H1 (cell line): Measurements from ENCODE around the gene NAV2. TPM values are rescaled to one million over a fixed set of nuclear protein-coding genes. Genes with fewer than 3 reads are reported as not detected.

Experiments used
- CTCF ChIA-PET: fragments of 300-600 bp; sonication (Branson Sonifier 250); formaldehyde crosslinking; loops from one replicate; lab custom pipeline; 2021; ENCODE audit not compliant: partially characterized antibody; lab: Charles Lee
- POLR2A ChIA-PET: fragments of 300-600 bp; sonication (Branson Sonifier 250); formaldehyde crosslinking; loops from one replicate; lab custom pipeline; 2021; ENCODE audit warnings: inconsistent platforms; ENCODE audit not compliant: partially characterized antibody; lab: Charles Lee
- DNase-seq, 2 experiments: peaks; one replicate each; pipeline versions ENCODE4 v3.0.0 to v3.0.0-alpha.2; 2010 to 2022; ENCODE audit warnings: low spot score in 2 of 2, low read depth in 1 of 2, mixed read lengths in 1 of 2
- FAIRE-seq: peaks from 2 replicates; lab custom pipeline; 2011; peaks lifted over from hg19 to GRCh38; lab: Jason Lieb, UNC
- H2AFZ ChIP-seq: 2 replicates; pipeline ENCODE4 v1.8.1; 2012; ENCODE audit warnings: low read length, inconsistent platforms
- H2AK5ac ChIP-seq: 2 replicates; pipeline ENCODE4 v1.6.1; 2013; ENCODE audit warnings: low read depth, low read length
- H2BK120ac ChIP-seq: replicated peaks from 2 replicates; pipeline ENCODE3; 2013; ENCODE audit warnings: low read depth, low read length, inconsistent platforms
- H2BK12ac ChIP-seq: 2 replicates; pipeline ENCODE4 v1.6.1; 2013; ENCODE audit warnings: low read depth, low read length
- H2BK15ac ChIP-seq: 2 replicates; pipeline ENCODE4 v1.6.1; 2013; ENCODE audit warnings: low read length
- H2BK20ac ChIP-seq: 2 replicates; pipeline ENCODE4 v1.6.1; 2013; ENCODE audit warnings: low read length
- H2BK5ac ChIP-seq: 2 replicates; pipeline ENCODE4 v1.6.1; 2013; ENCODE audit warnings: low read depth, low read length
- H3K14ac ChIP-seq: 2 replicates; pipeline ENCODE4 v1.6.1; 2013; ENCODE audit warnings: inconsistent platforms; ENCODE audit not compliant: insufficient read length
- H3K18ac ChIP-seq: 2 replicates; pipeline ENCODE4 v1.6.1; 2013; ENCODE audit warnings: low read length; ENCODE audit errors: extremely low read depth
- H3K23ac ChIP-seq: 2 replicates; pipeline ENCODE4 v1.6.1; 2013; ENCODE audit warnings: inconsistent platforms; ENCODE audit not compliant: insufficient read length
- H3K23me2 ChIP-seq: 2 replicates; pipeline ENCODE4 v1.6.1; 2013; ENCODE audit warnings: low read depth, low read length
- H3K27ac ChIP-seq: 2 replicates; pipeline ENCODE4 v1.6.1; 2011; ENCODE audit warnings: low read depth, low read length, inconsistent platforms
- H3K27me3 ChIP-seq, 4 experiments: replicated peaks in 1 of 4; 1 replicate in 1 of 4; 2 replicates in 3 of 4; pipeline versions ENCODE4 v1.6.1 to v1.8.1; 2011 to 2013; ENCODE audit warnings: low read length in 3 of 4, mild to moderate bottlenecking in 3 of 4, inconsistent platforms in 2 of 4, mixed read lengths in 2 of 4, moderate library complexity in 1 of 4; ENCODE audit not compliant: control insufficient read depth in 3 of 4, insufficient read depth in 3 of 4; ENCODE audit errors: extremely low read depth in 1 of 4
- H3K36me3 ChIP-seq, 4 experiments: 2 replicates each; pipeline versions ENCODE4 v1.6.1 to v1.8.1; 2011 to 2013; ENCODE audit warnings: mild to moderate bottlenecking in 4 of 4, low read length in 3 of 4, moderate library complexity in 2 of 4, control low read depth in 1 of 4, inconsistent platforms in 1 of 4; ENCODE audit not compliant: insufficient read depth in 4 of 4, control insufficient read depth in 2 of 4
- H3K4ac ChIP-seq: replicated peaks from 2 replicates; pipeline ENCODE3; 2013; ENCODE audit warnings: low read length, low read depth, mixed read lengths, inconsistent platforms; ENCODE audit not compliant: insufficient read length
- H3K4me1 ChIP-seq, 4 experiments: replicated peaks in 1 of 4; 1 replicate in 1 of 4; 2 replicates in 3 of 4; pipeline versions ENCODE4 v1.6.1 to v1.8.1; 2011 to 2013; ENCODE audit warnings: low read length in 3 of 4, inconsistent platforms in 2 of 4, mixed read lengths in 1 of 4; ENCODE audit not compliant: insufficient read depth in 4 of 4, control insufficient read depth in 3 of 4
- H3K4me2 ChIP-seq, 2 experiments: 2 replicates each; pipeline versions ENCODE4 v1.6.1 to v1.8.1; 2011 to 2013; ENCODE audit warnings: low read depth in 2 of 2, low read length in 2 of 2, control low read depth in 1 of 2, inconsistent platforms in 1 of 2, mild to moderate bottlenecking in 1 of 2; ENCODE audit not compliant: insufficient read depth in 1 of 2
- H3K4me3 ChIP-seq, 4 experiments: fragments of 200-600, 300-600 bp in 1 of 4; sonication (generic), shearing (Covaris generic), sonication (Bioruptor Twin) in 1 of 4; 2 replicates each; pipeline versions ENCODE4 v1.5.1 to v1.8.1; 2011 to 2016; ENCODE audit warnings: low read length in 4 of 4, low read depth in 3 of 4, control low read depth in 2 of 4, inconsistent platforms in 2 of 4, mild to moderate bottlenecking in 2 of 4, mixed read lengths in 1 of 4, moderate library complexity in 1 of 4; ENCODE audit not compliant: insufficient read depth in 2 of 4; ENCODE audit errors: extremely low read depth in 1 of 4
- H3K56ac ChIP-seq: replicated peaks from 2 replicates; pipeline ENCODE3; 2013; ENCODE audit warnings: low read depth, mild to moderate bottlenecking, mixed read lengths, low read length, inconsistent platforms; ENCODE audit not compliant: insufficient read length
- H3K79me1 ChIP-seq: 2 replicates; pipeline ENCODE4 v1.6.1; 2013; ENCODE audit warnings: low read depth, low read length, control low read depth
- H3K79me2 ChIP-seq, 2 experiments: 2 replicates each; pipeline versions ENCODE4 v1.6.1 to v1.8.1; 2012 to 2013; ENCODE audit warnings: low read length in 2 of 2, mild to moderate bottlenecking in 2 of 2, inconsistent platforms in 1 of 2; ENCODE audit not compliant: insufficient read depth in 2 of 2, control insufficient read depth in 1 of 2
- H3K9ac ChIP-seq, 4 experiments: replicated peaks in 1 of 4; 1 replicate in 1 of 4; 2 replicates in 3 of 4; pipeline versions ENCODE4 v1.6.1 to v1.8.1; 2011 to 2013; ENCODE audit warnings: low read depth in 3 of 4, low read length in 3 of 4, control low read depth in 2 of 4, mild to moderate bottlenecking in 2 of 4, moderate library complexity in 2 of 4, inconsistent platforms in 1 of 4; ENCODE audit errors: extremely low read depth in 1 of 4
- H3K9me3 ChIP-seq, 2 experiments: 2 replicates each; pipeline versions ENCODE4 v1.6.1 to v1.8.1; 2012 to 2013; ENCODE audit warnings: mild to moderate bottlenecking in 2 of 2, moderate library complexity in 2 of 2, control low read depth in 1 of 2, inconsistent platforms in 1 of 2, low read depth in 1 of 2, low read length in 1 of 2, mixed read lengths in 1 of 2; ENCODE audit not compliant: insufficient read depth in 2 of 2
- H4K20me1 ChIP-seq, 2 experiments: replicated peaks in 1 of 2; 2 replicates each; pipeline versions ENCODE3 to v1.8.1; 2011 to 2013; ENCODE audit warnings: inconsistent platforms in 2 of 2, low read length in 2 of 2, mild to moderate bottlenecking in 1 of 2; ENCODE audit not compliant: insufficient read depth in 2 of 2, control insufficient read depth in 1 of 2
- H4K5ac ChIP-seq: 2 replicates; pipeline ENCODE4 v1.6.1; 2013; ENCODE audit warnings: low read length, low read depth, mixed read lengths, inconsistent platforms; ENCODE audit not compliant: insufficient read length
- H4K8ac ChIP-seq: 2 replicates; pipeline ENCODE4 v1.8.0; 2013; ENCODE audit warnings: mild to moderate bottlenecking, moderate library complexity, low read length, inconsistent platforms; ENCODE audit not compliant: insufficient read depth; ENCODE audit errors: extremely low read depth
- H4K91ac ChIP-seq: replicated peaks from 2 replicates; pipeline ENCODE3; 2013; ENCODE audit warnings: low read length, mixed read lengths, inconsistent platforms; ENCODE audit not compliant: insufficient read length
- BACH1 ChIP-seq: IDR thresholded peaks from 2 replicates; pipeline ENCODE4 v1.6.1; 2012; ENCODE audit warnings: low read length, improper control_type of control experiment
- CBX8 ChIP-seq: fragments of 300-800, 300-1000 bp; sonication (generic); IDR thresholded peaks from 2 replicates; pipeline ENCODE4 v1.7.1; 2016; ENCODE audit warnings: low read depth, low read length, borderline replicate concordance
- CTCF ChIP-seq, 3 experiments: IDR thresholded peaks; 1 replicate in 2 of 3; 2 replicates in 1 of 3; pipeline versions ENCODE4 v1.5.1 to v1.6.1; 2011; ENCODE audit warnings: low read length in 3 of 3, mild to moderate bottlenecking in 3 of 3, inconsistent platforms in 2 of 3, low read depth in 1 of 3, moderate library complexity in 1 of 3; ENCODE audit not compliant: insufficient read depth in 1 of 3; ENCODE audit errors: control extremely low read depth in 1 of 3
- GTF2F1 ChIP-seq: IDR thresholded peaks from 2 replicates; pipeline ENCODE4 v1.6.1; 2012; ENCODE audit warnings: low read depth, low read length, improper control_type of control experiment, borderline replicate concordance
- NANOG ChIP-seq: IDR thresholded peaks from 2 replicates; pipeline ENCODE4 v1.6.1; 2011; ENCODE audit warnings: low read length, low read depth, mild to moderate bottlenecking, inconsistent platforms; ENCODE audit not compliant: insufficient read depth, poor library complexity, severe bottlenecking
- RXRA ChIP-seq: IDR thresholded peaks from 2 replicates; pipeline ENCODE4 v1.6.1; 2011; ENCODE audit warnings: low read depth, mild to moderate bottlenecking, low read length, moderate library complexity; ENCODE audit not compliant: insufficient read depth
- TEAD4 ChIP-seq: IDR thresholded peaks from 2 replicates; pipeline ENCODE4 v1.6.1; 2012; ENCODE audit warnings: low read depth, low read length, inconsistent platforms, mixed read lengths
- WGBS, 2 experiments: shearing (Covaris generic) in 1 of 2; methylation state at CpG; one replicate each; pipeline versions ENCODE4 v1.1.6 to v1.1.7; 2013 to 2015; ENCODE audit warnings: low lambda C conversion rate in 2 of 2, mixed read lengths in 2 of 2, inconsistent platforms in 1 of 2, low coverage in 1 of 2, missing lambda C conversion rate in 1 of 2; ENCODE audit not compliant: insufficient replicate concordance in 2 of 2, insufficient coverage in 1 of 2, insufficient read length in 1 of 2; ENCODE audit errors: extremely low coverage in 1 of 2, missing lambda C conversion rate in 1 of 2; 5-methylcytosine and 5-hydroxymethylcytosine counted together
- polyA plus RNA-seq, 7 experiments: library from polyadenylated mRNA; depleted of rRNA in 3 of 7; stranded (reverse) in 5 of 7; unstranded in 2 of 7; fragments of >200 nt in 5 of 7; fragments of 200-250 nt in 2 of 7; gene quantifications; 1 replicate in 5 of 7; 2 replicates in 1 of 7; 4 replicates in 1 of 7; pipeline versions ENCODE4 v1.2.1 to v1.2.3, GENCODE V29; 2011 to 2013; ENCODE audit warnings: missing spikeins in 2 of 7, mixed read lengths in 2 of 7
- total RNA-seq: library from RNA; stranded (reverse); fragmentation: NEBNext Ultra II Directional; extraction: Animal tissue kit (Norgen Biotek cat#: 25700); gene quantifications from 2 replicates; pipeline ENCODE4 v1.2.1, GENCODE V29; 2021

NAV2 gene
- total and polyA plus RNA-seq, 2 of the 8 experiments (the other 6 are each of a cell fraction or from before 2014, with no cell fraction given): 35.6 to 73.6 TPM

GRCh38 chr11:19729141-19729540, 16.5 kb downstream of the NAV2 start:
- Histone ChIP-seq H2AK5ac (no peak overlapping the region), H3K23me2 (no peaks in the 10 kb centered on the region), H3K36me3 (no peaks in the 10 kb centered on the region), H3K18ac (no peak overlapping the region)
- TF ChIP-seq GTF2F1 (no peak), BACH1 (no peak), CTCF (IDR thresholded peaks at IDR 0.05; ENCODE audit: control extremely low read depth in 1 of 3, insufficient read depth in 1 of 3, low read depth in 1 of 3, low read length in 3 of 3) (no peak), NANOG (no peak), CBX8 (no peak), TEAD4 (no peak), RXRA (no peak)
- TF ChIP-seq, all 59 proteins: peak for 0
- H3K27ac ChIP-seq: no peak overlapping the region
- H4K20me1 ChIP-seq: no peaks in the 10 kb centered on the region
- no peak overlapping the region for H2BK5ac ChIP-seq
- no peak overlapping the region for H2BK12ac ChIP-seq
- no peaks in the 10 kb centered on the region for H3K9me3 ChIP-seq
- no peak for FAIRE-seq
- no peak overlapping the region for H3K9ac ChIP-seq
- 76% methylated on average over 2 of the region's 2 CpGs; no CpG with 5 or more reads in 1 of the 2 experiments for WGBS, 2 experiments
- no peak overlapping the region for H2BK120ac ChIP-seq
- no peak overlapping the region for H2BK20ac ChIP-seq
- no peak overlapping the region for H2BK15ac ChIP-seq
- ChIA-PET POLR2A (no interaction called here), CTCF (interaction anchor here (0.6 to 1.9 kb wide), 11 partner anchors 8 to 177 kb away, joined by 3 to 5 read pairs (median 3); no protein-coding TSS in a partner anchor)
- H4K91ac ChIP-seq: no peak overlapping the region
- H3K4me2 ChIP-seq: no peak overlapping the region
- H4K5ac ChIP-seq: no peak overlapping the region
- no peak overlapping the region for H4K8ac ChIP-seq
- H3K4me1 ChIP-seq: no peaks in the 10 kb centered on the region
- H3K4me3 ChIP-seq: no peak overlapping the region
- H3K14ac ChIP-seq: no peak overlapping the region
- H3K79me1 ChIP-seq: no peaks in the 10 kb centered on the region
- H3K56ac ChIP-seq: no peak overlapping the region
- H2AFZ ChIP-seq: no peak overlapping the region
- no peaks in the 10 kb centered on the region for H3K79me2 ChIP-seq
- no peaks in the 10 kb centered on the region for H3K27me3 ChIP-seq
- H3K4ac ChIP-seq: no peak overlapping the region
- DNase-seq: no peak
- H3K23ac ChIP-seq: no peak overlapping the region
